IPS-NIHi11 (cell line): ENCODE results near the gene NT5C.
A peak's percentile ranks its signal among the peaks of the same experiment; 100 is the strongest.
"Not testable (repeated sequence)": the region's sequence is repeated elsewhere in the genome, so short reads cannot be mapped to it uniquely, and the experiment has no call there.

Experiments used
- DNase-seq: peaks from one replicate; pipeline ENCODE4 v3.0.0; 2012; ENCODE audit warnings: mixed read lengths, low spot score

Gene NT5C

DNA sequence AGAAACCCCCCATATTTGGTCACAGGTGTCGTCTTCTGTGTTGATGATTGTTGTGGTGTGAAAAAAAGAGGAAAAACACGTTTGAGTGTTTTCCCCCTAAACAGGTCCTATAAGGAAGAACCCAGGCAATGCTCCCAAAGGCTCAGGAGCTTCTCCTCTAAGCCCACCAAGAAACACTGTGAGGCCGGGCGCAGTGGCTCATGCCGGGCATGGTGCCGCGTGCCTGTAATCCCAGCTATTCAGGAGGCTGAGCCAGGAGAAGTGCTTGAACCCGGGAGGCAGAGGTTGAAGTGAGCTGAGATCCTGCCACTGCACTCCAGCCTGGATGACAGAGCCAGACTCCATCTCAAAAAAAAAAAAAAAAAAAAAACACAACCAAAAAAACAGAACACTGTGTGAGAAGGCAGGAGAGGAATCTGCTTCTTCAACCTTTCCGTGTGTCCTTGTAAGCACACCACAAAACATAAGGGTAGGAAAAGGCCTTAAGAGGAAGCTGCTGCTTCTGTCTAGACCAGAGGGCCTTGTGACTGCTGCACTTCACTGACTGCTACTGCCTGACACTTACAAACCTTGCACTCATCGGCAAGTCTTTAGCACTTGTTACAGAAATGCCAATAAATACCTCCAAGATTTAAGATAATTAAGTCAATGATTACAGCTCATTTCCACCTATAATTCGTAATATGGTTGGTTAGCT lies 13.4 kb upstream of the NT5C start:
- no peak for DNase-seq

DNA sequence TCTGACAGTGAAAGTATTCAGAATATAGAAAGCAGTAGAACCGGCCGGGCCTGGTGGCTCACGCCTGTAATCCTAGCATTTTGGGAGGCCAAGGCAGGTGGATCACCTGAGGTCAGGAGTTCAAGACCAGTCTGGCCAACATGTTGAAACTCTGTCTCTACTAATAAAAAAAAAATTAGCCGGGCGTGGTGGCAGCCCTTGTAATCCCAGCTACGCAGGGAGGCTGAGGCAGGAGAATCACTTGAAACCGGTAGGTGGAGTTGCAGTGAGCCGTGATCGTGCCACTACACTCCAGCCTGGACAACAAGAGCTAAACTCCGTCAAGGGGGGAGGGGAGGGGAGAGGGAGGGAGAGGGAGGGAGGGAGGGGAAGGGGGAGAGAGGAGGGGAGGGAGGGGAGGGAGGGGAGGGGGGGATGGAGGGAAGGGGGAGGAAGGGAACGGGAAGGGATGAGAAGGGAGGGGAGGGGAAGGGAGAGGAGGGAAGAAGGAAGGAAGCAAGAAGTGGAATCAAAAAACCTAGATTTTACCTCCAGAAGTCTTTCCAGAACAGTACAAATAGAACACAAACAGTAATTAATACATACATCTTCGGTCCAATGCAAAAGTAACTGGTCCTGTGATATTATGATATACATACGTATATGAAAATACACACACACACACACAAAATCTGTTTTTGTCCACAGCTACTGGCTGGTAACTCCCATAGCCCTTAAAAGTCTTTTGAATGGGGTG lies 10.9 kb upstream of the NT5C start:
- no peak for DNase-seq

DNA sequence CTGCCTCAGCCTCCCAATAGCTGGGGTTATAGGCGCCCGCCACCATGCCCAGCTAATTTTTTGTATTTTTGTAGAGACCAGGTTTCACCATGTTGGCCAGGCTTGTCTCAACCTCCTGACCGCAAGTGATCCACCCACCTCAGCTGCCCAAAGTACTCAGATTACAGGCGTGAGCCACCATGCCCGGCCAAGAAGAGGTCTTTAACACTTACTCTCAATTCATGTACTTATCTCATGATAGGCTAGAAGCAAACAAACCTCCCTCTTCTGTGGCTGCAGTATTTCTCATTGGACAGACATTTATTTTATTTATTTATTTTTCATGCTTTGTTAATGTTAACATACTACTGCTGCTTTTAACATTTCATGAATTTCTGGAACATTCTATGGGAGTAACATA lies 7.0 kb upstream of the NT5C start:
- no peak for DNase-seq

DNA sequence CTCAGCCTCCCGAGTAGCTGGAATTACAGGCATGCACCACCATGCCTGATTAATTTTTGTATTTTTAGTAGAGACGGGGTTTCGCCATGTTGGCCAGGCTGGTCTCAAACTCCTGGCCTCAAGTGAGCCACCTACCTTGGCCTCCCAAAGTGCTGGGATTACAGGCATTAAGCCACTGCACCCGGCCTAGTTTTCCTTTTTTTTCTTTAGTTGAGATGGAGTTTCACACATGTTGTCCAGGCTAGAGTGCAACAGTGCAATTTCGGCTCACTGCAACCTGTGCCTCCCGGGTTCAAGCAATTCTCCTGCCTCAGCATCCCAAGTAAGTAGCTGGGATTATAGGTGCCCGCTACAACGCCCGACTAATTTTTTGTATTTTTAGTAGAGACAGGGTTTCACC lies 6.2 kb upstream of the NT5C start:
- DNase-seq: not testable (repeated sequence)

DNA sequence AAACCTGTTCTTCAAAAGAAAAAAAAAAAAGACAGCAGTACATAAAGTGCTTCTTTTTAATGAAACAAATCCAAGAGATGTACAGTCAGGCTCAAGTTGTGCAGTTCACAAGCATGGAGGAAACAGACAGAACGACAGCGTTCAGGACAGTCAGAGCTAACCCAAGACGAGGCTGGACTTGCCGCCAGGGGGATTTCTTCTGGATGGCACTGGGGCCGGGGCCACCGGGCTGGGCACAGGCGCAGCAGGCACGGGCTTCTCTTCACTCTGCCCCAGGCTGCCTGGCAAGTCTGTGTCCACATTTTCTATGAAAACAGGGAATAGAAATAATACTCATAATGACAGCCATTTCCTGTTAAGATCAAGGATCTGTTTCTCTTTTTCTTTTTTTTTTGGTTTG lies 4.4 kb upstream of the NT5C start:
- DNase-seq: no peak

DNA sequence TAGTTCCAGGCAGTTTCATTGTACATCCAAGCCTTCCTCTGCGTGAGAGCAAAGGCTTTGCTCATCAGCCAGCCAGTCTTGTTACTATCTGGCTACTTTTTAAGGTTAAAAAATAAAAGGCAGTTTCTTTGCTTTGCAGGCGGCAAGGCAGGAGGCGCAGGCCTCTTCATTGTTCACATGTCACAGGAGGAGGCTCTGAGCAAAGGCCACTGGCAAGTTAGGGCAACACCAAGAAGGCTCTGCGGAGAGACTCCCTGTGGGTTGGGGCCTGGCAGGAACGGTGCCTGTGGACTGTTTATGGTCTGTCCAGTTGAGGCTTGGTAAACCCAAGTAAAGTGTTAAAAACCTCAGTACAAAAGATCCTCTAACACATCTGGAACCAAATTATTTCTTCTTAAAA lies 3.9 kb upstream of the NT5C start:
- DNase-seq: no peak

DNA sequence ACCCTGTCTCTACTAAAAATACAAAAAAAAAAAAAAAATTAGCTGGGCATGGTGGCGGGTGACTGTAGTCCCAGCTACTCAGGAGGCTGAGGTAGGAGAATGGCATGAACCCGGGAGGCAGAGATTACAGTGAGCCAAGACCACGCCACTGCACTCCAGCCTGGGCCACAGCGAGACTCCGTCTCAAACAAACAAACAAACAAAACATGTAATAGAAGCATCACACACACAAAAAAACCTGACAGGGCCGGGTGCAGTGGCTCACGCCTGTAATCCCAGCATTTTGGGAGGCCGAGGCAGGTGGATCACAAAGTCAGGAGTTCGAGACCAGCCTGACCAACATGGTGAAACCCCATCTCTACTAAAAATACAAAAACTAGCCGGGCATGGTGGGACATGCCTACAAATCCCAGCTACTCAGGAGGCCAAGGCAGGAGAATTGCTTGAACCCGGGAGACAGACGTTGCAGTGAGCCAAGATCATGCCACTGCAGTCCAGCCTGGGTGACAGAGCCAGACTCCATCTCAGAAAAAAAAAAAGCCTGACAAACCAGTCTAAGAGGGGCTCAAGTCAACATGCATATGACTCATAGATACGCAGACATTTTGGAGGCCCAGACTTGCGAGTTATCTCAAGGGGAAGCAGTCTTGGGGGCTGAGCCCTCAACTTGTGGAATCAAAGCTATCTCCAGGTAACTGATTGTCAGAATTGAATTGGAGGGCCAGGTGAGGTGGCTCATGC lies 2.2 kb upstream of the NT5C start:
- DNase-seq: not testable (repeated sequence)

DNA sequence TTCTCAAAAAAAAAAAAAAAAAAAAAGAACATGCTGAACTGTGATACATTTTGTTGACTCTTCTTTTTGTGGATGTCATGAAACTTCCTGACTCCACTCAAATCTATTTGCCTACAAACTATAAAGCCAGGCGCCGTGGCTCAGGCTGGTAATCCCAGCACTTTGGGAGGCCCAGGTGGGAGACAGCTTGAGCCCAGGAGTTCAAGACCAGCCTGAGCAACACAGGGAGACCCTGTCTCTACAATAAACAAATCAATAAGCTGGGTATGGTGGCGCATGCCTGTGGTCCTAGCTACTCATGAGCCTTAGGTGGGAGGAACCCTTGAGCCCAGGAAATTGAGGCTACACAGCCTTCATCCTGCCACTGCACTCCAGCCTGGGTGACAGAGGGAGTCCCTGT lies 1.5 kb upstream of the NT5C start:
- no peak for DNase-seq

DNA sequence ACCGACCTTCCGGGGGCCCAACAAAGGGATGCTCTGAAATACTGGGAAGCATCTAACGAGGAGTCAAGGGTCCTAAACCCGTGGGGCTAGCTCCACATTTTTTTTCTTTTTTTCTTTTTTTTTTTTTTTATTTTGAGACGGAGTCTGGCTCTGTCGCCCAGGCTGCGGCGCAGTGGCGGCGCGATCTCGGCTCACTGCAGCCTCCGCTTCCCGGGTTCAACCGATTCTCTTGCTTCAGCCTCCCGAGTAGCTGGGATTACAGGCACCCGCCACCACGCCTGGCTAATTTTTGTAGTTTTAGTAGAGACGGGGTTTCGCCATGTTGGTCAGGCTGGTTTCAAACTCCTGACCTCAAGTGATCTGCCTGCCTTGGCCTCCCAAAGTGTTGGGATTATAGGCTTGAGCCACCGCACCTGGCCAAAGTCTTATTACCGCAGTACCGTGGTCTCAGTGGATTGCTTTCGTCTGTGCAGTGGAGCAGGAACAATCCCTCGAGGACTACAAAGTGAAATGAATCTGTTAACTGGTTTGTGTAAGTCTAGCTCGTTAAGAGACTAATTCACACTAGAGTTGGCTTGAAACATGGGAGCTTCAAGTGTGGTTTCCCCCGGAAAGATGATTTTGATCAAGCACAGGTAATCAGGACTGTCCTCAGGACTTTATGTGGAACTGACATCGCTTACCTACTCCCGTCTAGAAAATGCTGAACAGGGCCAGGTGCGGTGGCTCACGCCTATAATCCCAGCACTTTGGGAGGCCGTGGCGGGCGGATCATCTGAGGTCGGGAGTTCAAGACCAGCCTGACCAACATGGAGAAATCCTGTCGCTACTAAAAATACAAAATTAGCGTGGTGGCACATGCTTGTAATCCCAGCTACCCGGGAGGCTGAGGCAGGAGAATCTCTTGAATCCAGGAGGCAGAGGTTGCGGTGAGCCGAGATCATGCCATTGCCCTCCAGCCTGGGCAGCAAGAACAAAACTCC lies 767 bp upstream of the NT5C start:
- not testable (repeated sequence) for DNase-seq

DNA sequence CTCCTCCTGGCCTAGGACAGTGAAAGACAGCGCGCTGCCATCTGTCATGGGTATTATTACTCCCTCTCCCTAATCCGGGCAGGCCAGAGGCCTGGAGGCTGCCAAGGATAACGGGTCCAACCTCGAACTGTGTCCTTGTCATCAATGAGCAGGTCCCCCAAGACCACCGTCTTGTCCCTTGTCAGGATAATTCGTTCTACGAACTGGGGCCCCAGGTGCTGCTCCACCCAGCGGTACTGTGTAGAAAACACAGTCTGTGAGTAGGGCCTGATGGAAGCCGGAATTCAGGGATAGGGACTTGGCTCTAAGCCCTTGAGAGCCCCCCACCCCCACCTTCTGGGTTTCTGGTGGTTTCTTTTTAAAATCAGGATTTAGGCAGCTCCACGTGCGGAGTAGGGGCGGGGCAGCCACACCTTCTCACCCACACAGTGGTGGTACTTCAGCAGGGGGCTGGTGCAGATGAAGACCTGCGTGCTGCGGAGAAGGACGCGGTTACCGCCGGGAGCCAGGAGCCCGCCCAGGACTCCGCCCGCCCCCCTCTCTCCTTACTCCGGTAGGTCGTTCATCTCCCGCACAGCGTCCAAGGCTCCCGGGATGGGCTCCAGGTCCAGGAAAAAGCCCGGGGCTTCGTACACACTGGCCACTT lies 787 bp downstream of the NT5C start:
- DNase-seq: peak; percentile 74

DNA sequence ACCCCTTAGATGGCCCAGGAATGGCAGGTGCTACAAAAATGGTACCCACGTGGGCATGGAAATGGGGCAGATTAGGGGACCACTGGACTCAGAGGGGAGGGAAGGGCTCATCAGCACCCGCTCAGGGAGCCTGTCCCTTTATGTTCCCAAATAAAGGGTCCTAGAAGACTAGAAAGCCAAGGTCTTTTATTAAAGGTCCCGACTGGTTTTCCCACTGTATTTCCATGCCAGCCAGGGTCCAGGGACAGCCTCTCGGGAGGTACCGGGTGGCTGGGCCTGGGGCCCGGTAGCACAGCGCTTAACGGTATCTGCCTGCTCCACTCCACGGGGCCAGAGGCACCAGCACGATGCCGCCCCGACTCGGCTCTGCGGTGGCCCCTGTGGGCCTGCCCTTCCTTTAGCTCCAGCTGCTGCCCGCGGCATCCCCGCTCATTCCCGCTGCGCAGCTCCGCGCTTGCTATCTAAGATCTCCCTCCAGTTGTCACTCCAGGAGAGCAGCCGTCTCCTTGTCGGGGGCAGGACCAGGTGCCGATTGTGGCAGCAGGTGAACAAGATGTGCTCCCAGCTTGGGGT lies 1.4 kb downstream of the NT5C start:
- DNase-seq: no peak

DNA sequence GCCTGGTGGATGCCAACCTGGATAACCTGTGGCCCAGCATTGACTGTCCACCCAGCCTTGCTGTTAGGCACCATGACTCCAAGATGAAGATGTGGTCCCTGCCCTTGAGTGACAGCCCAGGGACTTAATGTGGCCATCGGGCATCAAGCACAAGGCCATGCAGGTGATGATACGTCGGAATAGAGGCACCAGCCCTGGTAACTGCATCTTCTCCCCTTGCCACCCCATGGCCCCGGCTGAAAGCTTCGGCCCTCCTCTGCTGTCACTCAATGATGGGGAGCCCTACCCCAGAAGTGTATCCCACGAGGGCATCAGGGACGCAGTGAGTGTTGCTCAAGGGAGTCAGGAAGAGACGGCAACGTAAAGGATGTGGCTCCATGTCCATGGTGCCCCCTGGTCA lies 2.0 kb downstream of the NT5C start:
- no peak for DNase-seq

DNA sequence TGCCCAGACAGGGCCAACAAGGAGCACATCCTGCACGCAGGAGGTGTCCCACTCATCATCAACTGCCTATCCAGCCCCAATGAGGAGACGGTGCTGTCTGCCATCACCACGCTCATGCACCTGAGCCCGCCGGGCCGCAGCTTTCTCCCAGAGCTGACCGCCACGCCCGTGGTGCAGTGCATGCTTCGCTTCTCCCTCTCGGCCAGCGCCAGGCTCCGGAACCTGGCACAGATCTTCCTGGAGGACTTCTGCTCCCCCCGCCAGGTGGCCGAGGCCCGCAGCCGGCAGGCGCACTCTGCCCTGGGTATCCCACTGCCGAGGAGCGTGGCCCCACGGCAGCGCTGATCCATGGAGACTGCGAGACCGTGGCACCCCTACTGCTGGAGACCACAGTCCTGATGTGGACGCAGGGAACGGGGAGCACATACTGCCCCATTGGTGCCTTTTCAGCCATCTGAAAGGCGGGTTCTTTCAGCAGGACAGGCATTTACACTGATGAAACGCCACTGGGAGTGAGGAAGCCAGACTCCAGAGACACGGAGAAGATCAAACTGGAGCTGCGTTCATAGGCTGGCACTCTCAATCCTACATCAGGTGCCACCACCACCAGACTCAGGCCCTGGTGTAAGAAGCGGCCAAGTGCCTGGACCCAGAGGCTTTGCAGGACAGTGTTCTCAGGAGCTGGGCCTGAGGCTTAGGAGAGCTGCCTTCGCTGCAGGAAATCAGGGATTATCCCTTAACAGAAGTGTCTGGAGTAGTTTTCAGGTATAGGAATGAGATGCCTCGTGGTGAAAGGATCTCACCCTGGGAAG lies 2.6 kb downstream of the NT5C start:
- no peak for DNase-seq

DNA sequence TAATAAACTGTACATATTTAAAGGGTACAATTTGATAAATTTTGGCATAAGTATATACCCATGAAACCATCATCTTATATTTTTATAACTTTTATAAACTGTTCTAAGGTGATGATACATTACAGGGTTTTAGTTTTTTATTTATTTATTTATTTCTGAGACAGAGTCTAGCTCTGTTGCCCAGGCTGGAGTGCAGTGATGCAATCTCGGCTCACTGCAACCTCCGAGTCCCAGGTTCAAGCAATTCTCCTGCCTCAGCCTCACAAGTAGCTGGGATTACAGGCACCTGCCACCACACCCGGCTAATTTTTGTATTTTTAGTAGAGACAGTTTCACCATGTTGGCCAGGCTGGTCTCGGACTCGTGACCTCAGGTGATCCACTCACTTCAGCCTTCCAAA lies 3.6 kb downstream of the NT5C start:
- not testable (repeated sequence) for DNase-seq

DNA sequence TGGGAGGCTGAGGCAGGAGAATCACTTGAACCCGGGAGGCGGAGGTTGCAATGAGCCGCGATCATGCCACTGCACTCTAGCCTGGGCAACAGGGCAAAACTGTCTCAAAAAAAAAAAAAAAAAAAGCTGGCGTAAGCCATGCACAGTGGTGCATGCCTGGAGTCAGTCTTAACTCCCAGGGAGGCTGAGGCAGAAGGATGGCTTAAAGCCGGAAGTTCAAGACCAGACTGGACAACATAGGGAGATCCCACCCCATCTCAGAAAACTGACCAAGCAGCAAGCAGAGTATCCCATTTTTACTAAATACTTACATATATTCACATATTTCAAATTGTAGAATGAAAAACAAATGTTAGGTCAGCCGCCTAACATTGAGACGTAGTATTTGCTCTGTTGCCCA lies 4.6 kb downstream of the NT5C start:
- no peak for DNase-seq

DNA sequence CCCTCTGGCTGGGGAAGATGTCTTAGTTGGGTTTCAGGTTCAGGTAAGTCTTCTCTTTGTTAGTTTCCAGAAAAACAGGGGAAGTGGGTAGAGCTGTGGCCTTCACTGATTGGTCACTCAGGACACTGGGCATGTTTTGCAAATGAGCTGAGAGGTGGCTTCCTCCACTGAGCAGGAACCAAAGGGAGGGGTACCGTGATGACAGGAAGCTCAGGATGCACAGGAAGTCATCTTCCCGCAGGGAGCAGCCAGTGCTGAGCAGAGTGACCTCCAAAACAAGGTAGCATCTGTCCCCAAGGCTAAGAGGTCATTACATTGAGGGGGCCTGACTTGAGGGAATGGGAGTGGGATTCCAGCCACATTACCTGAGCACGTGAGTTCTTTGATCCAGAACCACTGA lies 5.6 kb downstream of the NT5C start:
- DNase-seq: peak; percentile 33

DNA sequence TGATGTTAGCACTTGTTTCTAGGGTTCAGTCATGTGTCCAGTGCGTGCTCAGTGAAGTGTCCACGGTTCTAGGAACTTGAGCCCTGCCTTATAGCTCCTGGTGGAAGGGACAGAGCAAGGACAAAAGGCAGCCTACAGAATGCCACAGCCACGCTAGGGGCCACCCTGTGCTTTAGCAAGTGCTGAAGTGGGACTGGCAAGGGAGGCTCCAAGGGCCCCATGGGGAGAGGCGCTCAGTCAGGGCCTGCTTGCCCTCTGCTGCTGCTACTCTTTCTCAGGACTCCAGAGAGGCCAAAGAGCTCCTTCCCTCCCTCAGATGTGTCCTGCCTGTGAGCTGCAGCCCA lies 6.8 kb downstream of the NT5C start:
- DNase-seq: no peak

DNA sequence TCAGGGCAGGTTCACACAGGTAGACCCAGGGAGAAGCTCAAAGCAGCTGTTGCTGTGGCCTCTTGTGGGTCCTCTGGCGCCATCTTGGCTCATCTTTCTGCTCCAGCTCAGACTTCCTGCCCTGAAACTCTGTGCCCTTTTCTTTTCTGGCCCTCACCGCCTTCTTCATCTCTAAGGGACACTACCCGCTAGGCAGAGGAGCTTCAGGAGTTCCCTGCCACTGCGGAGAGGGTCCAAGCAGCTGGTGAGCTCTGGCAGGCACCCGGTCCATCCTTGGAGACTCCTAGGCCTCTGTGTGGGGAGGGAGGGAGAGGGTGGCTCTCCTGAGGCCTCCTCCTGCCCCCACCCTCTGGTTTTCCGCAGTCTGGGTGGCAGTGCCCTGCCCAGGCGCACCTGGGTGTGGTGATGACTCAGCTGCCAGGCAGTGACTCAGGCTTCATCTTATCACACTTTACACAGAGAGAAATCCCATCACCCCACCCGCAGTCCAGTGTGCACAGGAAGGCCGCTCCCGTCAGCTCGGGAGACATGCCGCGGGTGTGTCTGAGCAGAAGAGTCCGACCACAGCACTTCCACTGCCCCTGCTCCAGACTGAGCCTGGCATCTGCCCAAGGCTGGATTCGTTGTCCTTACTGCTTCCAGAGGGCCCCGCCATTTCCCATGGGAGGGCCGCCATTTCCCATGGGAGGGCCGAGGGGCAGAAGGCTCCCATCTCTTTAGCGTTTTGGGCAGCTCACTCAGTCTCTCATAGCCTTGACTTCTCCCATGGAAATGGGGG lies 7.3 kb downstream of the NT5C start:
- DNase-seq: peak; percentile 23

DNA sequence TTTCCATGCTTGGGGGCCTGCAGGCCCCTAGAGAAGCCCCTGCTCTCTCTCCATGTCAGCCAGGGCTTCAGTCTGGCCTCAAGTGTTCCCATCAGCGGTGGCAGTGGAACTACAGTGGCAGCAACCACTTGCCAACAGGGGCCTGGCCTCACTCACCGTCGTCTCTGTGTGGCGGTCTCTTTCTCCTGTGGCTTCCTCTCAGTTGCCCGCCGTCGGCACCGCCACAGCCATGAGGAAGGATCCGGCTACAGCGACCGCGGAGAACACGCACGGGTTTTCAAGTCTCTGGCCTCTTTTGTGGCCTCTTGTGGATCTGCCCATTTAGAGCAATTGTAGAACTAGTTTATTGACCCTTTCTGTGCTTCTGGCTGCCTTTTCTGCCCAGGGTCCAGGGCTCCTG lies 13.2 kb downstream of the NT5C start:
- DNase-seq: no peak

DNA sequence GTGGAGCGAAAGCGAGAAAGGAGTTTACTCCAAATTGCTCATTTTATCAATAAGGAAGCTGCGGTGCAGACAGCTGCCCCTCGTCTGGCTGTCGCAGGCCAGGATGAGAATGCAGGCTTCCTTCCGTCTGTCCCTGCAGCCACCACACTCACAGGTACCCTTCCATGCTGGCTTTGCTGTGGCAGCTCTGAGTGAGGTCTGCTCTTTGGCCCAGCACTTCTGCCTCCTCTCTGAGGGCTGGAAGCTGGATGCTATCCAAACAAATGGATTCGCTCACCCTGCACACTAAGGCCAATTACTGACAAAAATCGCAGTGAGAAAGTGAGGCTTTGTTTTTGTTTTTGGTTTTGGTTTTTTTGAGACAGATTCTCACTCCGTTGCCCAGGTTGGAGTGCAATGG lies 14.8 kb downstream of the NT5C start:
- no peak for DNase-seq
